Activated gamma-delta T cell treated with Interleukin-2 at 50 U/mL for 16 hours (primary cell): ENCODE data around the gene SHISA8.
"Not testable (repeated sequence)": the region's sequence is repeated elsewhere in the genome, so short reads cannot be mapped to it uniquely, and the experiment has no call there.

Source experiments
- DNase-seq: peaks from one replicate; pipeline ENCODE4 v3.0.0-alpha.2; 2020

SHISA8 gene

GRCh38 chr22:41898645-41899044, 16.2 kb downstream of the SHISA8 start:
- DNase-seq = no peak

GRCh38 chr22:41893591-41894375, 21.1 kb downstream of the SHISA8 start:
- no peak for DNase-seq

- no peak for DNase-seq
Observed at GRCh38 chr22:41892721-41893120, 22.2 kb downstream of the SHISA8 start.

GRCh38 chr22:41891407-41891806, 23.5 kb downstream of the SHISA8 start:
- no peak for DNase-seq

GRCh38 chr22:41888627-41889200, 26.2 kb downstream of the SHISA8 start:
- DNase-seq = no peak

- DNase-seq = no peak
Observed at GRCh38 chr22:41885516-41885915, 29.4 kb downstream of the SHISA8 start.

GRCh38 chr22:41885116-41885515, 29.8 kb downstream of the SHISA8 start:
- no peak for DNase-seq

GRCh38 chr22:41883400-41883799, 31.5 kb downstream of the SHISA8 start:
- no peak for DNase-seq

GRCh38 chr22:41880653-41881052, 34.2 kb downstream of the SHISA8 start:
- DNase-seq = no peak

- no peak for DNase-seq
Observed at GRCh38 chr22:41876675-41877074, 38.2 kb downstream of the SHISA8 start.

- no peak for DNase-seq
Observed at GRCh38 chr22:41876275-41876674, 38.6 kb downstream of the SHISA8 start.

GRCh38 chr22:41875531-41876270, 39.2 kb downstream of the SHISA8 start:
- no peak for DNase-seq

- DNase-seq = no peak
Observed at GRCh38 chr22:41874090-41874489, 40.8 kb downstream of the SHISA8 start.

- peak; percentile 16 for DNase-seq
Observed at GRCh38 chr22:41873391-41873790, 41.5 kb downstream of the SHISA8 start.

- no peak for DNase-seq
Observed at GRCh38 chr22:41870786-41871185, 44.1 kb downstream of the SHISA8 start.

GRCh38 chr22:41870081-41870480, 44.8 kb downstream of the SHISA8 start:
- not testable (repeated sequence) for DNase-seq

GRCh38 chr22:41868556-41868955, 46.3 kb downstream of the SHISA8 start:
- no peak for DNase-seq

- DNase-seq = no peak
Observed at GRCh38 chr22:41863472-41863871, 51.4 kb downstream of the SHISA8 start.

GRCh38 chr22:41862530-41863266, 52.2 kb downstream of the SHISA8 start:
- no peak for DNase-seq

- peak; percentile 40 for DNase-seq
Observed at GRCh38 chr22:41862160-41862529, 52.7 kb downstream of the SHISA8 start.
